Activated CD8-positive, alpha-beta T cell treated with anti-CD3 and anti-CD28 coated beads for 36 hours (primary cell): Measurements from ENCODE around the gene GPR68. TPM values are rescaled to one million over a fixed set of nuclear protein-coding genes. Genes with fewer than 3 reads are reported as not detected.
A peak's percentile ranks its signal among the peaks of the same experiment; 100 is the strongest.

Experiments used
- ATAC-seq: fragments of 200-7000 bp; cut with Tn5 transposase; one replicate; pipeline ENCODE4 v1.10.0; 2021; ENCODE audit warnings: mild to moderate bottlenecking, moderate library complexity
- CTCF ChIA-PET: fragments of 350-600 bp; sonication (Branson Sonifier 250); formaldehyde crosslinking; loops from one replicate; lab custom pipeline; 2021; ENCODE audit warnings: antibody characterized with exemption; lab: Charles Lee
- POLR2A ChIA-PET: fragments of 350-600 bp; sonication (Branson Sonifier 250); formaldehyde crosslinking; loops from one replicate; lab custom pipeline; 2021; ENCODE audit warnings: antibody characterized with exemption; lab: Charles Lee
- DNase-seq: peaks from one replicate; pipeline ENCODE4 v3.0.0-alpha.2; 2020
- H3K27ac Mint-ChIP-seq: one replicate; pipeline ENCODE4 v1.8.0; 2021; ENCODE audit warnings: mild to moderate bottlenecking, mixed read lengths
- H3K27me3 Mint-ChIP-seq: one replicate; pipeline ENCODE4 v1.8.0; 2021; ENCODE audit warnings: mixed read lengths
- H3K36me3 Mint-ChIP-seq: one replicate; pipeline ENCODE4 v1.8.0; 2021; ENCODE audit warnings: low read depth, mixed read lengths
- H3K4me1 Mint-ChIP-seq: one replicate; pipeline ENCODE4 v1.8.0; 2021; ENCODE audit warnings: low read depth, mixed read lengths
- H3K4me3 Mint-ChIP-seq: one replicate; pipeline ENCODE4 v1.8.0; 2021; ENCODE audit warnings: mild to moderate bottlenecking, moderate library complexity, mixed read lengths
- H3K9me3 Mint-ChIP-seq: one replicate; pipeline ENCODE4 v1.8.0; 2021; ENCODE audit warnings: mixed read lengths
- intact Hi-C: fragments of 100-400 bp; cut with micrococcal nuclease; formaldehyde crosslinking; loops from one replicate; pipeline ENCODE4 v1.10.0; 2022
- total RNA-seq, 2 experiments: library from RNA; stranded (reverse); gene quantifications; one replicate each; pipeline ENCODE4 v1.2.3, GENCODE V29; 2021
- TF ChIP-seq, protein P1 (sequence below): fragments of 200-600 bp; IDR thresholded peaks from one replicate; pipeline ENCODE4 v1.8.0; 2022; ENCODE audit warnings: antibody characterized with exemption, mild to moderate bottlenecking

GPR68 gene
- total RNA-seq, 2 experiments from 2014 or later, result 11.9 to 14.0 TPM

GRCh38 chr14:91291786-91292405 lies 47.4 kb upstream of the GPR68 start:
- peaks cover 69% of the 10 kb centered on the region for H3K36me3 Mint-ChIP-seq
- intact Hi-C loops, result no loop called here
- ChIA-PET POLR2A (interaction anchor here (0.8 to 1.9 kb wide), 2 partner anchors 11 to 33 kb away, joined by 3 to 5 read pairs; no protein-coding TSS in a partner anchor), CTCF (interaction anchor here (9.7 kb wide), 1 partner anchor 116 kb away, joined by 215 read pairs; no protein-coding TSS in a partner anchor)
- no peak overlapping the region for H3K4me3 Mint-ChIP-seq
- peak overlapping the region; percentile 91 for H3K27ac Mint-ChIP-seq
- TF ChIP-seq, protein P1, sequence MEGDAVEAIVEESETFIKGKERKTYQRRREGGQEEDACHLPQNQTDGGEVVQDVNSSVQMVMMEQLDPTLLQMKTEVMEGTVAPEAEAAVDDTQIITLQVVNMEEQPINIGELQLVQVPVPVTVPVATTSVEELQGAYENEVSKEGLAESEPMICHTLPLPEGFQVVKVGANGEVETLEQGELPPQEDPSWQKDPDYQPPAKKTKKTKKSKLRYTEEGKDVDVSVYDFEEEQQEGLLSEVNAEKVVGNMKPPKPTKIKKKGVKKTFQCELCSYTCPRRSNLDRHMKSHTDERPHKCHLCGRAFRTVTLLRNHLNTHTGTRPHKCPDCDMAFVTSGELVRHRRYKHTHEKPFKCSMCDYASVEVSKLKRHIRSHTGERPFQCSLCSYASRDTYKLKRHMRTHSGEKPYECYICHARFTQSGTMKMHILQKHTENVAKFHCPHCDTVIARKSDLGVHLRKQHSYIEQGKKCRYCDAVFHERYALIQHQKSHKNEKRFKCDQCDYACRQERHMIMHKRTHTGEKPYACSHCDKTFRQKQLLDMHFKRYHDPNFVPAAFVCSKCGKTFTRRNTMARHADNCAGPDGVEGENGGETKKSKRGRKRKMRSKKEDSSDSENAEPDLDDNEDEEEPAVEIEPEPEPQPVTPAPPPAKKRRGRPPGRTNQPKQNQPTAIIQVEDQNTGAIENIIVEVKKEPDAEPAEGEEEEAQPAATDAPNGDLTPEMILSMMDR, result no peak
- no peaks in the 10 kb centered on the region for H3K27me3 Mint-ChIP-seq
- DNase-seq, result no peak
- H3K9me3 Mint-ChIP-seq, result no peaks in the 10 kb centered on the region
- ATAC-seq, result peak; percentile 12
- H3K4me1 Mint-ChIP-seq, result peaks cover 22% of the 10 kb centered on the region

GRCh38 chr14:91290986-91291385 lies 46.5 kb upstream of the GPR68 start:
- intact Hi-C loops, result no loop called here
- ATAC-seq, result no peak
- H3K36me3 Mint-ChIP-seq, result peaks cover 66% of the 10 kb centered on the region
- H3K4me3 Mint-ChIP-seq, result no peak overlapping the region
- ChIA-PET CTCF (interaction anchor here (0.7 to 9.7 kb wide), 6 partner anchors 9 to 388 kb away, joined by 3 to 215 read pairs (median 4); no protein-coding TSS in a partner anchor), POLR2A (interaction anchor here (0.8 to 1.9 kb wide), 3 partner anchors 10 to 27 kb away, joined by 3 to 5 read pairs (median 5); no protein-coding TSS in a partner anchor)
- peaks cover 27% of the 10 kb centered on the region for H3K4me1 Mint-ChIP-seq
- no peaks in the 10 kb centered on the region for H3K27me3 Mint-ChIP-seq
- TF ChIP-seq, protein P1, result no peak
- H3K27ac Mint-ChIP-seq, result peak overlapping the region; percentile 24
- no peaks in the 10 kb centered on the region for H3K9me3 Mint-ChIP-seq
- no peak for DNase-seq

DNA sequence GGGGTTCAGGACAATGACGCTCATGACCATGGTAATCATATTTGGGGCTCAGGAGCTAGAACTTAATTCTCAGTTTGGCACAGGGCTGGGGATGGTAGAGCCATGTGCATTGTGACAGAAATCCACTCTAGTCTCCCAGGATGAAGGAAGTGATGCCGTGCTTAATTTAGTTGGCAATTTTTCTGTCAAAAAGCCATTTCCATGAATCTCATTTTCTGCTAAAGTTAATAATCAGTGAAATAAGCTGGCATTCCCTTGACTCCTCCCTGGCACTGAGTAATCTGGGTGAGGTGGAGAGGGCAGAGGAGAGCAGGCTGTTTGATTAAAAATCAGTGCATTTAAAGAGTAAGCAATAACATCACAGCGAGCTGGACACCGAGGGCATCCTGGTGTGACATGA lies 45.0 kb upstream of the GPR68 start:
- Mint-ChIP-seq H3K9me3 (no peaks in the 10 kb centered on the region), H3K27me3 (no peaks in the 10 kb centered on the region), H3K36me3 (peaks cover 73% of the 10 kb centered on the region), H3K4me3 (no peak overlapping the region), H3K4me1 (peaks cover 37% of the 10 kb centered on the region), H3K27ac (peak overlapping the region; percentile 67)
- ATAC-seq (no peak), DNase-seq (no peak)
- CTCF ChIA-PET, result interaction anchor here (1.5 to 9.7 kb wide), 2 partner anchors 20 to 113 kb away, joined by 3 to 215 read pairs; no protein-coding TSS in a partner anchor
- TF ChIP-seq, protein P1, result no peak
- intact Hi-C loops, result loop anchor here (10.0 kb wide), 1 partner anchor 385 kb away; no protein-coding TSS in a partner anchor
- POLR2A ChIA-PET, result interaction anchor here (1.7 kb wide), 1 partner anchor 26 kb away, joined by 3 read pairs; no protein-coding TSS in a partner anchor

DNA sequence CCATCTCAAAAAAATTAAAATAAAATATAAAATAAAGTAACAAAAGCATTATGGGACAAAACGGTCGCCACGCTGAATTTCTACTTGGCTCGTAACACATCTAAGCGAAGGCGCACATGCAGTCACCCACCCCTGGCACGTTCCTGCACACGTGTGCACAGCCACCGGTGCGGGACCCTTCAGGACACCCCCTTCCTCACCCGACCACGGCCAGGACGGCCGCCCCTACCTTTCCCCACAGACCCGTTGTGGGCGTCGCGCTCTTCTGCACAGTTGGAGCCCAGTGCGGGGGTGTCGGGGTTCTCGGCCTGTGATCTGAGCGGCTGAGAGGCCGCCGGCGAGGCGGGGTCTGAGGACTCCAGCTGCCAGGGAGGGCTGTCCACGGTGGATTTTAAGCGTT lies 44.4 kb upstream of the GPR68 start:
- intact Hi-C loops, result loop anchor here (10.0 kb wide), 1 partner anchor 384 kb away; no protein-coding TSS in a partner anchor
- Mint-ChIP-seq H3K4me3 (no peak overlapping the region), H3K36me3 (peaks cover 73% of the 10 kb centered on the region), H3K27me3 (no peaks in the 10 kb centered on the region), H3K9me3 (no peaks in the 10 kb centered on the region), H3K27ac (peak overlapping the region; percentile 67), H3K4me1 (peaks cover 32% of the 10 kb centered on the region)
- DNase-seq, result no peak
- ChIA-PET CTCF (interaction anchor here (1.1 to 9.7 kb wide), 4 partner anchors 11 to 113 kb away, joined by 3 to 215 read pairs (median 8); no protein-coding TSS in a partner anchor), POLR2A (no interaction called here)
- TF ChIP-seq, protein P1, result no peak
- ATAC-seq, result no peak
